ENCODE measurements around the gene HERPUD2.

- TF ChIP-seq CTCF (IDR thresholded peaks at IDR 0.05) (no peak), POLR2A (IDR thresholded peaks at IDR 0.05) (no peak)
Measured at GRCh38 chr7:35605760-35606159, 89.2 kb downstream of the HERPUD2 start.
